NCI-H510A treated with DMSO at 0.1 percent for 48 hours (cell line): ENCODE results near the gene VTN.
A peak's percentile ranks its signal among the peaks of the same experiment; 100 is the strongest.

Source experiments
- DNase-seq: peaks from one replicate; lab custom pipeline; 2025; lab: John Stamatoyannopoulos, UW

VTN gene

DNA sequence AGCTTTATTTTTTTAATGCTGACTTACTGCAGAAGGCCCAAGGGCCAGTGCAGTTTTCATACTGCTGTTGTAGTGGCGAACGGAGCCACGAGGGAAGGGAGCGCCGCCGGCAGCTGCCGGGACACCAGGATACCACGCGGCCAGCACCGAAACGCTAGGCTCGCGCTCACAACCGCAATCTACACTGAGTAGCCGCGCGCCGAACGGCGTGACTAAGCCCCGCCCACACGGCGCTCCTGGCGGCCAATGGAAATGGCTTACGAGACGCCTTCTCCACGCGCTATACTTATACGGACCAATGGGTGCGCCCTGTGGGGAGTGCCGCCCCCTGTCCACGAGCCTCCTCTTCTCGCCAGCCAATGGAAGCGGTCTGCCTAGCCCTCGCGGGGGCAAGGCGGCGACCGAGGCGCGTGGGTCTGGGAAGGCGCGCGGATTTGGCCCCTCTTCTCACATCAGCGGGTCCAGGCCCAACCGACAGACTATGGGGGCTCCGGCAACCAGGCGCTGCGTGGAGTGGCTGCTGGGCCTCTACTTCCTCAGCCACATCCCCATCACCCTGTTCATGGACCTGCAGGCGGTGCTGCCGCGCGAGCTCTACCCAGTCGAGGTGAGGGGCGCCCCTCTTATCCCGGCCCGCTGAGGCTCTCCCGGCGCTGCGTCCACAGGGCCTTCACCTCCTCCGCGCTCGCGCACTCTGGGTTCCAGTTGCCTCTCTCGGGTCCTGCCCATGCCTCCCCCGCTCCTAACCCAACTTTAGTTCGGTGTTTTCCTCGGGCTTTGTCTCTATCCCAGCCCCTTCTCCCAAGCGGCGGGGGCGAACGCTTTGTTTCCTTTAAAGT is 51.1 kb downstream of the VTN start, which contains the start of gene TMEM97:
TMEM97 (plus strand) TSS at position 442 of the 839 bp plus-strand sequence; CDS start at position 482, 40 bp downstream.
- DNase-seq, result peak; percentile 95

DNA sequence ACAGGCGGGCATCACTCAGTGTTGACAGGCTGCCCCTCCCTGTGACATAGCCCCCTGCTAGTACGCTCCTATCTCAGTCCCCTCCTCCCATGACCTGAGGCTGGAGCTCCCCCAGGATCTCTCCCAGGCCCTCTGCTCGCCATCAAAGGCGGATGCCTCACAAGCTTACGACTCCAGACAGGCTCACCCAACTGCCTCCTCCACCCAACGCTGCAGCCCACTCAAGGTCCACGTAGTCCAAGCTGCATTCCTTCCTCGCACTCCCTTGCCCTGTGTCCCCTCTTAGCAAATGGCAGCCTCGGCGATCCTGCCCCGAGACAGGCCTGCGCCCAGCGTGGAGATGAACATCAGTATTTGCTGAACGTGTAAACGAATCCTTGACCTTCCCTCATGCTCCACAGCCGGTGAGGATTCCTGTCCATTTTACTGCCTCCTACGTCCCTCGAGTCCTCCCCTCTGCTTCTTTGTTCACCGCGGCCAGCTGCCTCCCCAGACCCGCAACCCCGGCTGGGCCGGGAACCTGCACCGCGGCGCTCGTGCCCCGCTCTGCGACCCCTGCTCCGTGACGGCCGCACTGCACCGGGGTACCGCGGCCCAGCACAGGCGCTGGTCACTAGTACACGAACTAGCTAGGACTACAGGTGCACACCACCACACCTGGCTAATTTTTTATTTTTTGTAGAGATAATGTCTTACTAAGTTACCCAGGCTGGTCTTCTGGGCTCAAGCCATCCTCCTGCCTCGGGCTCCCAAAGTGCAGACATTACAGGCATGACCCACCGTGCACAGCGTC is 51.9 kb downstream of the VTN start:
- DNase-seq, result no peak
